IPS-20b (cell line): ENCODE measurements around the gene CARMIL1.
A peak's percentile ranks its signal among the peaks of the same experiment; 100 is the strongest.

Experiments
- H3K27ac ChIP-seq: one replicate; pipeline ENCODE4 v1.5.1; 2013; ENCODE audit warnings: low read length
- H3K27me3 ChIP-seq: 2 replicates; pipeline ENCODE4 v1.6.1; 2013; ENCODE audit warnings: mild to moderate bottlenecking, low read length, inconsistent platforms; ENCODE audit not compliant: insufficient read depth
- H3K36me3 ChIP-seq: 2 replicates; pipeline ENCODE4 v1.6.1; 2013; ENCODE audit warnings: low read depth, mild to moderate bottlenecking, inconsistent platforms, low read length, moderate library complexity; ENCODE audit not compliant: insufficient read depth
- H3K4me1 ChIP-seq: 2 replicates; pipeline ENCODE4 v1.6.1; 2013; ENCODE audit warnings: mild to moderate bottlenecking, control low read depth, inconsistent platforms, low read length, moderate library complexity; ENCODE audit not compliant: insufficient read depth
- H3K4me3 ChIP-seq: 2 replicates; pipeline ENCODE4 v1.5.1; 2013; ENCODE audit warnings: mild to moderate bottlenecking, low read length, inconsistent platforms
- H3K9ac ChIP-seq: 2 replicates; pipeline ENCODE4 v1.6.1; 2013; ENCODE audit warnings: low read depth, mild to moderate bottlenecking, inconsistent platforms, low read length, moderate library complexity
- H3K9me3 ChIP-seq: 2 replicates; pipeline ENCODE4 v1.6.1; 2013; ENCODE audit warnings: mild to moderate bottlenecking, low read depth, low read length, inconsistent platforms; ENCODE audit not compliant: insufficient read depth

The CARMIL1 gene

GRCh38 chr6:25403150-25403549 lies 124.0 kb downstream of the CARMIL1 start:
- Histone ChIP-seq H3K9me3 (no peaks in the 10 kb centered on the region), H3K27me3 (no peaks in the 10 kb centered on the region), H3K9ac (no peak overlapping the region), H3K4me3 (no peak overlapping the region), H3K27ac (no peak overlapping the region), H3K36me3 (no peaks in the 10 kb centered on the region), H3K4me1 (peaks cover 29% of the 10 kb centered on the region)

GRCh38 chr6:25404091-25404490 lies 124.9 kb downstream of the CARMIL1 start:
- Histone ChIP-seq H3K9me3 (no peaks in the 10 kb centered on the region), H3K27ac (no peak overlapping the region), H3K4me3 (no peak overlapping the region), H3K9ac (no peak overlapping the region), H3K27me3 (no peaks in the 10 kb centered on the region), H3K36me3 (no peaks in the 10 kb centered on the region), H3K4me1 (peaks cover 24% of the 10 kb centered on the region)

- no peak overlapping the region for H3K4me3 ChIP-seq
- H3K27me3 ChIP-seq: no peaks in the 10 kb centered on the region
- no peak overlapping the region for H3K9ac ChIP-seq
- H3K36me3 ChIP-seq: no peaks in the 10 kb centered on the region
- H3K9me3 ChIP-seq: no peaks in the 10 kb centered on the region
- H3K4me1 ChIP-seq: peaks cover 24% of the 10 kb centered on the region
- no peak overlapping the region for H3K27ac ChIP-seq
Measured at GRCh38 chr6:25404693-25405169, 125.6 kb downstream of the CARMIL1 start.

- peaks cover 27% of the 10 kb centered on the region for H3K4me1 ChIP-seq
- H3K27me3 ChIP-seq: no peaks in the 10 kb centered on the region
- H3K9ac ChIP-seq: no peak overlapping the region
- no peaks in the 10 kb centered on the region for H3K9me3 ChIP-seq
- H3K36me3 ChIP-seq: no peaks in the 10 kb centered on the region
- no peak overlapping the region for H3K27ac ChIP-seq
- H3K4me3 ChIP-seq: no peak overlapping the region
Measured at GRCh38 chr6:25405442-25405841, 126.3 kb downstream of the CARMIL1 start.

GRCh38 chr6:25407431-25407830 lies 128.3 kb downstream of the CARMIL1 start:
- H3K9ac ChIP-seq: no peak overlapping the region
- no peak overlapping the region for H3K27ac ChIP-seq
- H3K27me3 ChIP-seq: no peaks in the 10 kb centered on the region
- H3K36me3 ChIP-seq: no peaks in the 10 kb centered on the region
- H3K4me1 ChIP-seq: peaks cover 27% of the 10 kb centered on the region
- H3K9me3 ChIP-seq: no peaks in the 10 kb centered on the region
- peak overlapping the region; percentile 7; the same call in 1 of the 2 replicates for H3K4me3 ChIP-seq

GRCh38 chr6:25410102-25410501 lies 130.9 kb downstream of the CARMIL1 start:
- Histone ChIP-seq H3K27ac (no peak overlapping the region), H3K4me3 (no peak overlapping the region), H3K9me3 (no peaks in the 10 kb centered on the region), H3K9ac (no peak overlapping the region), H3K36me3 (no peaks in the 10 kb centered on the region), H3K4me1 (peaks cover 41% of the 10 kb centered on the region), H3K27me3 (no peaks in the 10 kb centered on the region)

GRCh38 chr6:25411316-25411950 lies 132.3 kb downstream of the CARMIL1 start:
- Histone ChIP-seq H3K27me3 (no peaks in the 10 kb centered on the region), H3K27ac (no peak overlapping the region), H3K36me3 (no peaks in the 10 kb centered on the region), H3K9ac (no peak overlapping the region), H3K4me3 (no peak overlapping the region), H3K9me3 (no peaks in the 10 kb centered on the region), H3K4me1 (peaks cover 40% of the 10 kb centered on the region)

- H3K9ac ChIP-seq: peak overlapping the region; percentile 10; the same call in 1 of the 2 replicates
- H3K4me1 ChIP-seq: peaks cover 36% of the 10 kb centered on the region
- H3K27me3 ChIP-seq: no peaks in the 10 kb centered on the region
- H3K4me3 ChIP-seq: no peak overlapping the region
- H3K9me3 ChIP-seq: no peaks in the 10 kb centered on the region
- H3K27ac ChIP-seq: peak overlapping the region; percentile 16
- H3K36me3 ChIP-seq: no peaks in the 10 kb centered on the region
Measured at GRCh38 chr6:25413207-25413905, 134.2 kb downstream of the CARMIL1 start.

GRCh38 chr6:25414168-25414567 lies 135.0 kb downstream of the CARMIL1 start:
- Histone ChIP-seq H3K36me3 (no peaks in the 10 kb centered on the region), H3K27ac (no peak overlapping the region), H3K9ac (peak overlapping the region; percentile 10; the same call in 1 of the 2 replicates), H3K27me3 (no peaks in the 10 kb centered on the region), H3K4me1 (peaks cover 36% of the 10 kb centered on the region), H3K9me3 (peaks cover 2% of the 10 kb centered on the region; the same call in 1 of the 2 replicates), H3K4me3 (no peak overlapping the region)

- peak overlapping the region; percentile 10; the same call in 1 of the 2 replicates for H3K9ac ChIP-seq
- peaks cover 8% of the 10 kb centered on the region; the same call in 1 of the 2 replicates for H3K9me3 ChIP-seq
- H3K4me1 ChIP-seq: peaks cover 36% of the 10 kb centered on the region
- no peak overlapping the region for H3K4me3 ChIP-seq
- H3K27ac ChIP-seq: no peak overlapping the region
- H3K36me3 ChIP-seq: peaks cover 5% of the 10 kb centered on the region; the same call in 1 of the 2 replicates
- no peaks in the 10 kb centered on the region for H3K27me3 ChIP-seq
Measured at GRCh38 chr6:25414755-25415154, 135.6 kb downstream of the CARMIL1 start.

GRCh38 chr6:25415274-25415673 lies 136.1 kb downstream of the CARMIL1 start:
- H3K4me1 ChIP-seq: peaks cover 35% of the 10 kb centered on the region

GRCh38 chr6:25415701-25416100 lies 136.5 kb downstream of the CARMIL1 start:
- peaks cover 33% of the 10 kb centered on the region for H3K4me1 ChIP-seq

More at GRCh38 chr6:25415274-25415673, 136.1 kb downstream of the CARMIL1 start:
- Histone ChIP-seq H3K36me3 (peaks cover 10% of the 10 kb centered on the region; the same call in 1 of the 2 replicates), H3K4me3 (peak overlapping the region; percentile 4; the same call in 1 of the 2 replicates), H3K9ac (no peak overlapping the region), H3K27me3 (no peaks in the 10 kb centered on the region), H3K9me3 (peaks cover 13% of the 10 kb centered on the region; the same call in 1 of the 2 replicates), H3K27ac (no peak overlapping the region)

More at GRCh38 chr6:25415701-25416100, 136.5 kb downstream of the CARMIL1 start:
- H3K36me3 ChIP-seq: peaks cover 14% of the 10 kb centered on the region; the same call in 1 of the 2 replicates
- H3K27ac ChIP-seq: no peak overlapping the region
- H3K9ac ChIP-seq: no peak overlapping the region
- H3K9me3 ChIP-seq: peaks cover 17% of the 10 kb centered on the region; the same call in 1 of the 2 replicates
- no peaks in the 10 kb centered on the region for H3K27me3 ChIP-seq
- peak overlapping the region; percentile 4; the same call in 1 of the 2 replicates for H3K4me3 ChIP-seq
